Activated CD4-positive, alpha-beta T cell treated with anti-CD3 and anti-CD28 coated beads for 1 hour (primary cell): ENCODE data around the gene CLDN3.
"Not testable (repeated sequence)": the region's sequence is repeated elsewhere in the genome, so short reads cannot be mapped to it uniquely, and the experiment has no call there.

Experiments
- DNase-seq: peaks from one replicate; pipeline ENCODE4 v3.0.0-alpha.2; 2020

Gene CLDN3

GRCh38 chr7:73770002-73770859 lies at the start of gene CLDN3:
TSS of gene CLDN3 (minus strand) at chr7:73770270. CDS start at chr7:73770049, 221 bp downstream.
- no peak for DNase-seq

- no peak for DNase-seq
These were observed 47.1 kb upstream of the CLDN3 start for GRCh38 chr7:73817121-73817520.

GRCh38 chr7:73815436-73815835 lies 45.4 kb upstream of the CLDN3 start:
- no peak for DNase-seq

GRCh38 chr7:73812996-73813395 lies 42.9 kb upstream of the CLDN3 start:
- DNase-seq = no peak

- peak; percentile 19 for DNase-seq
These were observed 41.7 kb upstream of the CLDN3 start for GRCh38 chr7:73811760-73812168.

- DNase-seq = no peak
These were observed 40.9 kb upstream of the CLDN3 start for GRCh38 chr7:73810998-73811360.

GRCh38 chr7:73809467-73809951 lies 39.4 kb upstream of the CLDN3 start:
- no peak for DNase-seq

- no peak for DNase-seq
These were observed 32.4 kb upstream of the CLDN3 start for GRCh38 chr7:73802459-73802858.

GRCh38 chr7:73801577-73801976 lies 31.5 kb upstream of the CLDN3 start:
- DNase-seq = no peak

GRCh38 chr7:73799282-73800141 lies 29.4 kb upstream of the CLDN3 start:
- DNase-seq = no peak

GRCh38 chr7:73797176-73797575 lies 27.1 kb upstream of the CLDN3 start:
- not testable (repeated sequence) for DNase-seq

- not testable (repeated sequence) for DNase-seq
These were observed 26.6 kb upstream of the CLDN3 start for GRCh38 chr7:73796656-73797055.

- DNase-seq = not testable (repeated sequence)
These were observed 25.1 kb upstream of the CLDN3 start for GRCh38 chr7:73795188-73795587.

- DNase-seq = not testable (repeated sequence)
These were observed 21.2 kb upstream of the CLDN3 start for GRCh38 chr7:73791170-73791690.

GRCh38 chr7:73789051-73789450 lies 19.0 kb upstream of the CLDN3 start:
- no peak for DNase-seq

GRCh38 chr7:73787786-73788048 lies 17.6 kb upstream of the CLDN3 start:
- DNase-seq = not testable (repeated sequence)

GRCh38 chr7:73786588-73786987 lies 16.5 kb upstream of the CLDN3 start:
- DNase-seq = no peak

GRCh38 chr7:73779517-73779916 lies 9.4 kb upstream of the CLDN3 start:
- DNase-seq = no peak

- no peak for DNase-seq
These were observed 8.8 kb upstream of the CLDN3 start for GRCh38 chr7:73778801-73779389.

- no peak for DNase-seq
These were observed 4.9 kb upstream of the CLDN3 start for GRCh38 chr7:73774923-73775322.

GRCh38 chr7:73773700-73774517 lies 3.8 kb upstream of the CLDN3 start:
- no peak for DNase-seq
